Fibroblast of skin of right quadriceps (primary cell): Measurements from ENCODE around the gene FRAT1.
"Not testable (repeated sequence)": the region's sequence is repeated elsewhere in the genome, so short reads cannot be mapped to it uniquely, and the experiment has no call there.

Experiments used
- DNase-seq: peaks from one replicate; pipeline ENCODE4 v3.0.0-alpha.2; 2013

FRAT1 gene

GRCh38 chr10:97318772-97319651, at the start of gene FRAT1:
TSS of gene FRAT1 (plus strand) at chr10:97319271. CDS start at chr10:97319454, 183 bp downstream.
- peak; percentile 88 for DNase-seq

GRCh38 chr10:97270523-97271154, 48.4 kb upstream of the FRAT1 start:
- DNase-seq, result peak; percentile 8

- DNase-seq, result no peak
Measured at GRCh38 chr10:97273700-97274099, 45.4 kb upstream of the FRAT1 start.

DNA sequence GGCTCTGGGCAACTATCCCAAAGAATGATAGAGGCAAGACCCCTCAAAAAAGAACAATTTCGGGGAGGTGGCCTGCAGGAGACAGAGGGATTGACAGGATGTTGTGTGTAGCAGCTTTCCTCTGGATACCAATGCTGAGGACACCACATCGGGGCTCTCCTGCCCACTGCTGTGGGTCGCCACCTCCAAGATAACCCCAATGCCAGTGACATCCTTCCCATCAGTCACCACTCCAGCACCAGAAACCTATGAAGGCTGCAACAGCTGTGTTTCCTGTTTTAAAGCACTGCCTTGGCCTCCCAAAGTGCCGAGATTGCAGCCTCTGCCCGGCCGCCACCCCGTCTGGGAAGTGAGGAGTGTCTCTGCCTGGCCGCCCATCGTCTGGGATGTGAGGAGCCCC, 44.2 kb upstream of the FRAT1 start:
- DNase-seq, result no peak

DNA sequence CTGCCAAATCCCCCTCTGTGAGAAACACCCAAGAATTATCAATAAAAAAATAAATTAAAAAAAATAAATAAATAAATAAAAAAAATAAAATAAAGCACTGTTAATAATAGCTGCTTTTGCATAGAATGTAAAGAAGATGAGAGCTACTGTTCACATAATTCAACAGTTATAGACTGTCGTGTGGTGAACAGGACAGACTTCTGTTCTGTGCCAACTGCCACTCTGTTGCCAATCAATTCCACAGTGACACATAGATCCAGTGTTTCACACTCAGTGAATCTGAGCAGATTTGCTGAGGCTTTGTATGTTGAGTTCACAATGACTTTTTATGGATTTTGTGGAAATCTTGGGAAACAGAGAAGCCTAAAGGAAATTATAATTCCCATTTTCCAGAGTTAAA, 41.5 kb upstream of the FRAT1 start:
- DNase-seq, result no peak

DNA sequence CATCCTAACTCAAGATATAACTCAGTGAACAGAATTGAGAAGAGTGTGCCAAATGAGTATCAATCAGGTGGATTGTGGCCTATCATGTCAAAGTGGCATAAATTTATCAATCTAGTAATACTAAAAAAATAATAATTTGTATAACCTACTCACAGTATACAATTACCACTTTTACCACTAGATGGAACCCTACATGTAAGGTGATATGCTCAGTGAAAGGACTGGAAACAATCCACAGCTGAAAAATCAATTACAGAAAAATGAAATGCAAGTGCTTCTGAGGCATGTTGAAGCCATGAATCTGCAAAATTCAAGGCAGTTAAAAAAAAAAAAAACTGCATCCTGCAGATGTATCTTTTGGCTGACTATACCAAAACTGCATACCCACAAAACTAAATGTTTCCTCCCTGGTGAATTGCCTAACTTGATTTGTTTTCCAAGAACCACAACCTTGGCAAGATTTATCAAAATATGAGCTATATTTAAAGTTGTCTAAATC, 40.5 kb upstream of the FRAT1 start:
- DNase-seq, result peak; percentile 91

- peak; percentile 35 for DNase-seq
Measured at GRCh38 chr10:97279121-97279815, 39.8 kb upstream of the FRAT1 start.

DNA sequence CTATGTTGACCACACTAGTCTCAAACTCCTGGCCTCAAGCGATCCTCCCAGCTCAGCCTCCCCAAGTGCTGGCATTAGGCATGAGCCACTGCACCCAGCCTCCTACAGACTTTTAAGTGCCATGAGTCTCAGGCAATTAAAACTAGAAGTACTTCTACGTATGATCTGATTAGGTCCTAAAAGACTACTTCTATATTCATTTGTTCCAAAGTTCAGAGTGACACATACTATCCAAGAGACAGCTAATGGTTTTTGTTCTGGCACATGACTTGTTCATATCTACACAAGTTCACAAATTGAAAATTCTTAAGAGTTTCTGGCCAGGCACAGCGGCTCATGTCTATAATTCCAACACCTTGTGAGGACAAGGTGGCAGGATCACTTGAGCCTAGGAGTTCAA, 38.3 kb upstream of the FRAT1 start:
- DNase-seq, result no peak

DNA sequence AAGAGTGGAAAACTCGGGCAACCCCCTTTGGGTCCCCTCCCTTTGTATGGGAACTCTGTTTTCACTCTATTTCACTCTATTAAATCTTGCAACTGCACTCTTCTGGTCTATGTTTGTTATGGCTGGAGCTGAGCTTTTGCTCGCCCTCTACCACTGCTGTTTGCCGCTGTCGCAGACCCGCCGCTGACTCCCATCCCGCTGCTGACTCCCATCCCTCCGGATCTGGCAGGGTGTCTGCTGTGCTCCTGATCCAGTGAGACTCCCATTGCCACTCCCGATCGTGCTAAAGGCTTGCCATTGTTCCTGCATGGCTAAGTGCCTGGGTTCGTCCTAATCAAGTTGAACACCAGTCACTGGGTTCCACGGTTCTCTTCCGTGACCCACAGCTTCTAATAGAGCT, 29.0 kb upstream of the FRAT1 start:
- not testable (repeated sequence) for DNase-seq

DNA sequence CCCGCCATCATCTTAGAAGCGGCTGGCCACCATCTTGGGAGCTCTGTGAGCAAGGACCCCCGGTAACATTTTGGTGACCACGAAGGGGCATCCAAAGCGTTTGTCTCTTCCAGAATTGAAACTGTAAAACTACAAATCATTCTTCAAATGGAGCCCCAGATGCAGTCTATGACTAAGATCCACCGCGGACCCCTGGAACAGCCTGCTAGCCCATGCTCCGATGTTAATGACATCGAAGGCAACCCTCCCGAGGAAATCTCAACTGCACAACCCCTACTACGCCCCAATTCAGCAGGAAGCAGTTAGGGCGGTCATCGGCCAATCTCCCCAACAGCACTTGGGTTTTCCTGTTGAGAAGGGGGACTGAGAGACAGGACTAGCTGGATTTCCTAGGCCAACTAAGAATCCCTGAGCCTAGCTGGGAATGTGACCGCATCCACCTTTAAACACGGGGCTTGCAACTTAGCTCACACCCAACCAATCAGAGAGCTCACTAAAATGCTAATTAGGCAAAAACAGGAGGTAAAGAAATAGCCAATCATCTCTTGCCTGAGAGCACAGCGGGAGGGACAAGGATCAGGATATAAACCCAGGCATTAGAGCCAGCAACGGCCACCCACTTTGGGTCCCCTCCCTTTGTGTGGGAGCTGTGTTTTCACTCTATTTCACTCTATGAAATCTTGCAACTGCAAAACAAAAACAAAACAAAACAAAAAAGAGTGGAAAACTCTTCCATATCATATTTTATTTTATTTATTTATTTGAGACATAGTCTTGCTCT, 28.3 kb upstream of the FRAT1 start:
- not testable (repeated sequence) for DNase-seq

DNA sequence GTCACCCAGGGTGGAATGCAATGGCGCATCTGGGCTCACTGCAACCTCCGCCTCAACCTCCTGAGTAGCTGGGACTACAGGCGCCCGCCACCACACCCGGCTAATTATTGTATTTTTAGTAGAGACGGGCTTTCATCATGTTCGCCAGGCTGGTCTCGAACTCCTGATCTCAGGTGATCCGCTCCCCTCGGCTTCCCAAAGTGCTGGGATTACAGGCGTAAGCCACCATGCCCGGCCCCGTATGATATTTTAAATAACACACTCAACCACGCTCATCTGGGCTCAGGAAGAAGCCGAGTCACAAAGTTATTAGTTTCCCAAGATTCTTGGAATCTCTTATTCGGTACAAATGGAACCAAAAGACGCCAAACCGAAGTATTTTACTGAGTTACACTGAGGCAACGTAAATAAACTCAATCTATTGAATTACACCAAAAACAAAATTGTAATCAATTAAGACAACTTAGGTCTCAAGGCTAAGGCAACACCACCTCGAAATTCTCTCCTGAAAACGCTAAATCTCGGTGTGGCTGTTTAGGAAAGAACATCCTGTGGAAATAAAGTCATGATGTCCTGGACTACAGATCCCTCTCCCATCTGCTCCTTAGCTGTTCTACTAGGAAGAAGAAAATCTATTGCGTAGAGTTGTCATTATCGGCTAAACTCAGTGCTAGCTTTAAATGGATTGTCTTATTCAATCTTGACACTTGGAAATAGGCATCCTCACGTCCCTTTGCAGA, 27.5 kb upstream of the FRAT1 start:
- no peak for DNase-seq

DNA sequence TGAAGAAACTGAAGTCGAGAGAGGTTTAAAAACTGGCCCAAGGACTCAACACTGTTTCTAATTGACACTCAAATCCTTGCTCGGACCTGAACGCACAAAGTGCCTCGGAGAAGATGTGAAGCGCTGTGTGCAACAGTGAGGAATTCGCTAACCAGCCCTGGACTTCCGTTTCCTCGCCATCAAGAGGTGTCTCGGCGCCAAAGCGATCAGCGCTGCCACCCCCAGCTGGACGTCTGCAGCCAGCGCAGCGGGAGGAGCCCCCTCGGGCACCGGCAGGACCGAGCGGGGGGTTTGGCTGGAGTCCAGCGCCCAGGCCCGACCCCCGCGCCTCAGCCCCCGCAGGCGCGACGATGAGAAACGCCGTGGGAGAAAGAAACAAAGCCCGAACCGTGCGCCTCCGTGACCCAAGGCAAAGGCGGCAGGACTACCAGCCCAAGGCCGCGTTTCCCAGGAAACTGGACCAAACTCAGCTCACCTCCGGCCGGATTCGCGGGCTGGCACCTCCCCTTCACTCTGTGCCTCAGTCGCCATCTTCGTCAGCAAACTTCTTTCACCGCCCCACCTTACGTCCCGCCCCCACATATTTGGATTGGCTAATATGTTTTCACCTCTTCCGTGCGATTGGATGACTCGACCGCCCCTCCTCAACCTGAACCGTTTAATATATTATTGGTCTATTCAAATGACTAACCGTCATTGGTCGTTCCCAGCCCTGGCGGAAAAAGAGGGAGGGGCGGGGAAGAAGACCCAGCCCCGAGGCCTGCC, 26.8 kb upstream of the FRAT1 start, which contains the start of gene ARHGAP19:
Gene ARHGAP19, minus strand, starts transcription at position 541 of the 765 bp plus-strand sequence. Its CDS starts 10 bp downstream, at position 531.
- DNase-seq, result peak; percentile 99

DNA sequence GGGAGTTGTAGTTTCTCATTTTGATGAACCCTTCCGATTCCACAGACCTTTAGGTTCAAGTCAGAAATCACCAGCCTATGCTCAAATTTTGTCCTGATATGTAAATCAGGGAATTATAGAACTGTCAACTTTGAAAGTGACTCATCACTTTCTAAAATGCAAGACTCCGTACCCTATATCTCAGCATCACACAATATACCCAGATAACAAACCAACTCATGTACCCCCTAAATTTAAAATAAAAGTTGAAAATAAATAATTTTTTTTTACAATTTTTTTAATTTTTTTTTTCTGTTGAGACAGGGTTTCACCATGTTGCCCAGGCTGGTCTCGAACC, 26.2 kb upstream of the FRAT1 start:
- DNase-seq, result no peak

GRCh38 chr10:97297556-97298222, 21.4 kb upstream of the FRAT1 start:
- no peak for DNase-seq

DNA sequence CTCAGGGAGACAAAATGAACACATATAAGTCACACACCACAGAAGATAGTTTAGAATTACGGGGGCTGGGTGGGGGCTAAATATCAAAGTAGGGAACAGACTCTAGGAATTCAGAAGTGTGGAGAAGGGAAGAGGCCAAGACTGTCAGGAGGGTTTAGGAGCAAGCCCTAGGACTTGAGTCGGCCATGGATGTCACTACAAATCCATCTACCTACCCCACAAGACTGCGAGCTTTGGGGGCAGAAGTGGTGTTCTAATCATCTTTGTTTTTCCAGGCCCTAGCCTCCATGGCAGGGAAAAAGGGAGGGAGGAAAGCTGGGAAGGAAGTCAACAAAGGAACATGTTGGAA, 20.9 kb upstream of the FRAT1 start:
- no peak for DNase-seq

DNA sequence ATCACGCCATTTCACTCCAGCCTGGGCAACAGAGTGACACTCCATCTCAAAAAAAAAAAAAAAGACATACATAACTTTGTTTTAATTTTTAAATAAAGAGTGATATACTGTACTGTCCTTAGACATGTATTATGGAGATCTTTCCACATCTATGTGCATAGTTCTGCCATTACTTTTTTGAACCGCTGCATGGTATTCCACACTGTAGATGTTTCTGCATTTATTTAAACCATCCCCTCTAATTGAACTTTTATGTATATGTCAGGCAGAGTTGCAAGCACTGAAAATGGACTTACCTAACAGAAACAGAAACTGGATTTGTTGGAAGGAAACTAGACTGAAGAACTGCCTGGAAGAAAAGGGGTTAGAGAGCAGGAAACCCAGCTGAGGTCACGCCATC, 18.1 kb upstream of the FRAT1 start:
- no peak for DNase-seq

DNA sequence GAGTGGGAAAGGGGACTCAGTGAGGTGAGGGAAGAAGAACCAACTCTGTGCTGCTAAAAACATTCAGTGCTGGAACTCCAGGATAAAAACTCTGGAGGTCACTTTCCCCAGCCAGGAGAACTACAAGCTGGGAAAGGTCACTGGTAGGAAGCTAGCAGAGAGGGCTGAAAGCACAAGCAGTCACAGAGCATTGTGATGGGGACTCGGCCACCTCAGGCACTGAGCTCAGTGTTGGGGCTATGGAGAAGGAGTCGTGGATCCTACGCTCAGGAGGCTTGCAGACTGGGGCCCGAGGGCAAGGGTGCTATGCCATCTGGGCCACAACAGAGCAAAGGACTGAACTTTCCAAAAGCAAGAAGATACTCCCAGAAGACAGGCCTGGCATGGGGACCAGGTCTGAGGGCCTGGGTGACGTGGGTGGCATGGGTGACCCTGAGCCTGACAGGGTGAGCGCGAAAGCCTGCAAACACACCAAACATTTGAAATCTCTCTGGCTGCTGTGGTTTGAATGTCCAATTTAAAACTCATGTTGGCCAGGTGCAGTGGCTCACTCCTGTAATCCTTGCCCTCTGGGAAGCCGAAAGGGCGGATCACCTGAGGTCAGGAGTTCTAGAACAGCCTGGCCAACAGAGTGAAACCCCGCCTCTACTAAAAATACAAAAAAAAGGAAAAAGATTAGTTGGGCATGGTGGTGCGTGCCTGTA, 16.8 kb upstream of the FRAT1 start:
- DNase-seq, result no peak

GRCh38 chr10:97307441-97307840, 11.6 kb upstream of the FRAT1 start:
- no peak for DNase-seq

DNA sequence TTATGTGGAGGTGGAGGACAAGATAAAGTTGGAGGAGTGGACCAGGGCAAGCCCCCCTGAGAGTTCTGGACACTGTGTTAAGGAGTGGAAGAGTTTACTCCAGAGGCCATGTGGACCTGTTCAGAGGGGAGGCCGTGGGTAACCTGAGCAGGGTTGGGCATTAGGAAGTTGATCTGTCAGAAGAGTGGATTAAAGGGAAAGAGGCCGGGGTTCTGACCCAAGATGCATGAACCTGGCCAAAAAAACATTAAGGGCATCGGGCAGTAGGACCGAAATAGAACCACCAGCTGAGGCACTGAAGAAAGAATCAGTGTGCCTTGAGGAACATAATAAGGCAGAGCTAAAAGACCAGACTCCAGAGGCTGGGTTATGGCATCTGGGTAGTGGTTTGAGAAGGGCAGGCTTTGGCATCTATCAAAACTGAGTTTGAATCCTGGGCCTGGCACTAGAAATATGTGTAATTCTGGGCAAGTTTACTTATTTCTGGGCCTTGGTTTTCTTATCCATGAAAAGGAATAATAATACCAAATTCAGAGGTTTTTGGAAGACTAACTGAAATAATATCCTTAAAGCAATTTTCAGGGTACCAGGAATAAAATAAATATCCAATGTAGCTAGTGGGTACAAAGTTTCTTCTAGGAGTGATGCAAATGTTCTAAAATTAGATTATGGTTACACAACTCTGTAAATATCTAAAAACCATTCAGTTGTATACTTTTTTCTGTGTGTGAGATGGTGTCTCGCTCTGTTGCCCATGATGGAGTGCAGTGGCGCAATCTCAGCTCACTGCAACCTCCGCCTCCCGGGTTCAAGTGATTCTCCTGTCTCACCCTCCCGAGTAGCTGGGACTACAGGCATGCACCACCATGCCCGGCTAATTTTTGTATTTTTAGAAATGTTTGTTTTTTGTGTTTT, 10.9 kb upstream of the FRAT1 start:
- DNase-seq, result no peak
